GM12891 (cell line): ENCODE measurements around the gene TH.

Source experiments
- PAX5 ChIP-seq: IDR thresholded peaks from 2 replicates; pipeline ENCODE4 v1.6.1; 2011; ENCODE audit warnings: low read length, moderate library complexity, mild to moderate bottlenecking; ENCODE audit not compliant: insufficient read depth, severe bottlenecking
- POLR2A ChIP-seq: IDR thresholded peaks from 2 replicates; pipeline ENCODE4 v1.6.1; 2011; ENCODE audit warnings: low read depth, low read length, control low read depth
- POLR2AphosphoS5 ChIP-seq: IDR thresholded peaks from 2 replicates; pipeline ENCODE4 v1.6.1; 2011; ENCODE audit warnings: low read depth, low read length, control low read depth
- POU2F2 ChIP-seq: IDR thresholded peaks from 2 replicates; pipeline ENCODE4 v1.6.1; 2011; ENCODE audit warnings: low read depth, mild to moderate bottlenecking, control low read depth, low read length, moderate library complexity
- TAF1 ChIP-seq: IDR thresholded peaks from 2 replicates; pipeline ENCODE4 v1.6.1; 2011; ENCODE audit warnings: low read depth, low read length, control low read depth

DNA sequence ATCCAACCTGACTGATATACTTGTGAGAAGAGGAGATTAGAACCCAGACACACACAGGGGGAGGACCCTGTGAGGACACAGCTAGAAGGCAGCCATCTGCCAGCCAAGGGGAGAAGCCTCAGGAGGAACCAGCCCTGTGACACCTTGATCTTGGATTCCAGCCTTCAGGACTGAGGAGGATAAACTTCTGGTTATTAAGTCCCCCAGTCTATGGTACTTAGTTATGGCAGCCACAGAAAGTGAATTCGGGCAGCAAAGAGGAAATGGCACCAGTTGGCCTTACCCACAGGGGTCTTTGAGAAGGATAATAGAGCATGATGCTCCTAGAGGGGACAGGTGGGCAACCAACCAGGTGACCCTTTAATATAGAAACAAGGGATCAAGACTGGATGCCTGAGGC, 49.4 kb upstream of the TH start:
- TF ChIP-seq POLR2AphosphoS5 = no peak
- no peak for TF ChIP-seq POLR2A
- no peak for TF ChIP-seq POU2F2
- no peak for TF ChIP-seq PAX5
- TF ChIP-seq TAF1 = no peak
